Ishikawa (cell line): ENCODE data around the gene TENM3.

ENCODE experiments used
- CEBPB ChIP-seq: IDR thresholded peaks from 2 replicates; pipeline ENCODE4 v1.6.1; 2012
- CREB1 ChIP-seq: IDR thresholded peaks from 2 replicates; pipeline ENCODE4 v1.6.1; 2012; ENCODE audit warnings: low read depth
- EGR1 ChIP-seq: IDR thresholded peaks from 2 replicates; pipeline ENCODE4 v1.6.1; 2012
- EP300 ChIP-seq: IDR thresholded peaks from 2 replicates; pipeline ENCODE4 v1.6.1; 2012; ENCODE audit warnings: borderline replicate concordance
- FOXM1 ChIP-seq: IDR thresholded peaks from 2 replicates; pipeline ENCODE4 v1.6.1; 2012; ENCODE audit warnings: low read depth, borderline replicate concordance
- NFIC ChIP-seq: IDR thresholded peaks from 2 replicates; pipeline ENCODE4 v1.6.1; 2012
- RAD21 ChIP-seq: IDR thresholded peaks from 2 replicates; pipeline ENCODE4 v1.6.1; 2012; ENCODE audit warnings: low read depth
- TAF1 ChIP-seq: IDR thresholded peaks from 2 replicates; pipeline ENCODE4 v1.6.1; 2012; ENCODE audit warnings: low read depth, mild to moderate bottlenecking
- TCF12 ChIP-seq: IDR thresholded peaks from 2 replicates; pipeline ENCODE4 v1.6.1; 2012; ENCODE audit warnings: low read depth
- TEAD4 ChIP-seq: IDR thresholded peaks from 2 replicates; pipeline ENCODE4 v1.6.1; 2012
- USF1 ChIP-seq: IDR thresholded peaks from 2 replicates; pipeline ENCODE4 v1.6.1; 2012
- YY1 ChIP-seq: IDR thresholded peaks from 2 replicates; pipeline ENCODE4 v1.6.1; 2012; ENCODE audit warnings: low read depth
- ZBTB7A ChIP-seq: IDR thresholded peaks from 2 replicates; pipeline ENCODE4 v1.6.1; 2012; ENCODE audit warnings: low read depth
- TF ChIP-seq, protein P1 (sequence below): IDR thresholded peaks from 2 replicates; pipeline ENCODE4 v1.6.1; 2012
- TF ChIP-seq, protein P2 (sequence below): IDR thresholded peaks from 2 replicates; pipeline ENCODE4 v1.6.1; 2012; ENCODE audit warnings: low read depth, mild to moderate bottlenecking

The TENM3 gene

DNA sequence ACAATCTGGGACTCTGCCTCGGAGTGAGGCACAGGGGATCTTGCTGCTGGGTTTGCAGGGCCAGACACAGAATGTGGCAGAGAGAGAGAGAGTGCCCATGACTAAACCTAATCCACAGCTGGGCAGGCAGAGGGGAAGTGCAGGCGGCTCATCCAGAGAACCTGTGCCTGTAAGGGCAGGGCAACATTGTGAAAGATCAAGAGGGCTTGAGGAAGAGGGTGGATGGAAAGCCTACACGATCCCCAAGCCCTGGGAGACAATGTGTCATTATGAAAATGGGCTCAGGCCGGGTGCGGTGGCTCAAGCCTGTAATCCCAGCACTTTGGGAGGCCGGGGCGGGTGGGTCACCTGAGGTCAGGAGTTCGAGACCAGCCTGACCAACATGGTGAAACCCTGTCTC is 40.6 kb upstream of the TENM3 start:
- no peak for TF ChIP-seq TAF1
- TF ChIP-seq TEAD4: no peak
- no peak for TF ChIP-seq FOXM1
- TF ChIP-seq EGR1: no peak
- no peak for TF ChIP-seq CEBPB
- no peak for TF ChIP-seq USF1
- TF ChIP-seq YY1: no peak
- TF ChIP-seq, protein P1, sequence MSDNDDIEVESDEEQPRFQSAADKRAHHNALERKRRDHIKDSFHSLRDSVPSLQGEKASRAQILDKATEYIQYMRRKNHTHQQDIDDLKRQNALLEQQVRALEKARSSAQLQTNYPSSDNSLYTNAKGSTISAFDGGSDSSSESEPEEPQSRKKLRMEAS: no peak
- TF ChIP-seq CREB1: no peak
- TF ChIP-seq EP300: no peak
- no peak for TF ChIP-seq ZBTB7A
- TF ChIP-seq RAD21: no peak
- no peak for TF ChIP-seq NFIC
- no peak for TF ChIP-seq TCF12
- TF ChIP-seq, protein P2, sequence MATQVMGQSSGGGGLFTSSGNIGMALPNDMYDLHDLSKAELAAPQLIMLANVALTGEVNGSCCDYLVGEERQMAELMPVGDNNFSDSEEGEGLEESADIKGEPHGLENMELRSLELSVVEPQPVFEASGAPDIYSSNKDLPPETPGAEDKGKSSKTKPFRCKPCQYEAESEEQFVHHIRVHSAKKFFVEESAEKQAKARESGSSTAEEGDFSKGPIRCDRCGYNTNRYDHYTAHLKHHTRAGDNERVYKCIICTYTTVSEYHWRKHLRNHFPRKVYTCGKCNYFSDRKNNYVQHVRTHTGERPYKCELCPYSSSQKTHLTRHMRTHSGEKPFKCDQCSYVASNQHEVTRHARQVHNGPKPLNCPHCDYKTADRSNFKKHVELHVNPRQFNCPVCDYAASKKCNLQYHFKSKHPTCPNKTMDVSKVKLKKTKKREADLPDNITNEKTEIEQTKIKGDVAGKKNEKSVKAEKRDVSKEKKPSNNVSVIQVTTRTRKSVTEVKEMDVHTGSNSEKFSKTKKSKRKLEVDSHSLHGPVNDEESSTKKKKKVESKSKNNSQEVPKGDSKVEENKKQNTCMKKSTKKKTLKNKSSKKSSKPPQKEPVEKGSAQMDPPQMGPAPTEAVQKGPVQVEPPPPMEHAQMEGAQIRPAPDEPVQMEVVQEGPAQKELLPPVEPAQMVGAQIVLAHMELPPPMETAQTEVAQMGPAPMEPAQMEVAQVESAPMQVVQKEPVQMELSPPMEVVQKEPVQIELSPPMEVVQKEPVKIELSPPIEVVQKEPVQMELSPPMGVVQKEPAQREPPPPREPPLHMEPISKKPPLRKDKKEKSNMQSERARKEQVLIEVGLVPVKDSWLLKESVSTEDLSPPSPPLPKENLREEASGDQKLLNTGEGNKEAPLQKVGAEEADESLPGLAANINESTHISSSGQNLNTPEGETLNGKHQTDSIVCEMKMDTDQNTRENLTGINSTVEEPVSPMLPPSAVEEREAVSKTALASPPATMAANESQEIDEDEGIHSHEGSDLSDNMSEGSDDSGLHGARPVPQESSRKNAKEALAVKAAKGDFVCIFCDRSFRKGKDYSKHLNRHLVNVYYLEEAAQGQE: no peak

DNA sequence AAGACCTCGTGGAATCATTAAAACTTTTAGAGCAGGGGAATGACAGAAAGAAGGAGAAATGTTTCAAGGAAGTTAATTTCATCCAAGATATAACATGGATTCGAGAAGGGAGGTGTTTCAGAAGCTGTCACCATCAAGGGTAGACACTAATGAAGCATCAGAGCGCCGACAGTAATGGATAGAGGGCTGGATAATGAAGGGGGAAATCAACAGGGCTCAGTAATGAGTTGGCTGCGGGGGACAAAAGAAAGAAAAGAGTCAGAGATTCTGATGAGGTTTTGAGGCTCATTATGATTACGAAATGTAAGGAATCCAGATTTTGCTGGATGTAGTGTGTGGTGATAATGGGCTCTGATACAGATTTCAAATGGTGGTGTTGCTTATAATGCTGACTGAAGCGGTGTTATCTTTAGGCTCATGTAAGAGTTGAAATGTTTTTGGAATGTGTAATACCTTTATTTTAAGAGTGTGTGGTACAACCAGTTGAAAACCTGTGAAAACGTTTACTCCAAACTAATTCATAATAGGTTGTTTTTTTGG is 39.3 kb upstream of the TENM3 start:
- TF ChIP-seq, protein P1: no peak
- TF ChIP-seq TEAD4: no peak
- no peak for TF ChIP-seq CREB1
- TF ChIP-seq, protein P2: no peak
- TF ChIP-seq NFIC: no peak
- no peak for TF ChIP-seq EGR1
- TF ChIP-seq FOXM1: no peak
- no peak for TF ChIP-seq YY1
- TF ChIP-seq TCF12: no peak
- no peak for TF ChIP-seq ZBTB7A
- no peak for TF ChIP-seq RAD21
- TF ChIP-seq TAF1: no peak
- no peak for TF ChIP-seq EP300
- no peak for TF ChIP-seq CEBPB
- no peak for TF ChIP-seq USF1

GRCh38 chr4:182205306-182205705 is 37.9 kb upstream of the TENM3 start:
- TF ChIP-seq YY1: no peak
- TF ChIP-seq ZBTB7A: no peak
- no peak for TF ChIP-seq TAF1
- TF ChIP-seq CEBPB: no peak
- TF ChIP-seq FOXM1: no peak
- TF ChIP-seq TCF12: no peak

- TF ChIP-seq EP300 (no peak), ZBTB7A (no peak), NFIC (no peak), YY1 (no peak), EGR1 (no peak), CREB1 (no peak), TAF1 (no peak), TCF12 (no peak), USF1 (no peak), FOXM1 (no peak)
- TF ChIP-seq, protein P2: no peak
These were observed 36.9 kb upstream of the TENM3 start for GRCh38 chr4:182206266-182206665.
